HepG2 (cell line): ENCODE results near the gene SLC4A11. TPM values are rescaled to one million over a fixed set of nuclear protein-coding genes. Genes with fewer than 3 reads are reported as not detected.
A peak's percentile ranks its signal among the peaks of the same experiment; 100 is the strongest.

Experiments
- FOSL2 ChIP-seq: sonication (generic); formaldehyde crosslinking; IDR thresholded peaks from 2 replicates; pipeline ENCODE4 v1.4.0; 2020; ENCODE audit warnings: missing genetic modification reagents
- FOXM1 ChIP-seq: sonication (generic); formaldehyde crosslinking; IDR thresholded peaks from 2 replicates; pipeline ENCODE4 v1.5.0; 2020; ENCODE audit warnings: missing genetic modification reagents
- HMGA1 ChIP-seq: sonication (generic); formaldehyde crosslinking; conservative IDR thresholded peaks from 2 replicates; pipeline ENCODE4 v1.4.0; 2020; ENCODE audit warnings: missing genetic modification reagents
- NAIF1 ChIP-seq: sonication (generic); formaldehyde crosslinking; IDR thresholded peaks from 2 replicates; pipeline ENCODE4 v1.5.0; 2020; ENCODE audit warnings: mild to moderate bottlenecking, missing genetic modification reagents, borderline replicate concordance
- RFX5 ChIP-seq: IDR thresholded peaks from 2 replicates; pipeline ENCODE4 v1.6.1; 2011; ENCODE audit warnings: low read depth, low read length, improper control_type of control experiment
- SMAD1 ChIP-seq: sonication (generic); formaldehyde crosslinking; IDR thresholded peaks from 2 replicates; pipeline ENCODE4 v1.4.0; 2020; ENCODE audit warnings: missing genetic modification reagents, low read depth, mild to moderate bottlenecking, borderline replicate concordance
- TARDBP ChIP-seq: sonication (generic); formaldehyde crosslinking; IDR thresholded peaks from 2 replicates; pipeline ENCODE4 v1.8.0; 2022; ENCODE audit warnings: mild to moderate bottlenecking, missing genetic modification reagents
- ZEB1 ChIP-seq: IDR thresholded peaks from 2 replicates; pipeline ENCODE4 v1.6.1; 2012; ENCODE audit warnings: mild to moderate bottlenecking, low read depth, inconsistent platforms; ENCODE audit not compliant: insufficient replicate concordance
- ZNF33A ChIP-seq: sonication (generic); formaldehyde crosslinking; IDR thresholded peaks from 2 replicates; pipeline ENCODE4 v1.5.1; 2020; ENCODE audit warnings: missing genetic modification reagents, mild to moderate bottlenecking, moderate library complexity, borderline replicate concordance
- ZNF546 ChIP-seq: sonication (generic); formaldehyde crosslinking; conservative IDR thresholded peaks from 2 replicates; pipeline ENCODE4 v1.8.1; 2023; ENCODE audit warnings: mild to moderate bottlenecking, missing genetic modification reagents
- ZNF782 ChIP-seq: sonication (generic); formaldehyde crosslinking; IDR thresholded peaks from 2 replicates; pipeline ENCODE4 v1.4.0; 2020; ENCODE audit warnings: missing genetic modification reagents, mild to moderate bottlenecking, borderline replicate concordance
- polyA plus RNA-seq, 8 experiments: library from polyadenylated mRNA; depleted of rRNA in 3 of 8; stranded (reverse) in 7 of 8; unstranded in 1 of 8; fragments of >200 nt; fragmentation: Illumina TruSeq in 4 of 8; extraction: Trizol in 4 of 8; gene quantifications; 2 replicates each; pipeline versions ENCODE4 v1.2.1 to v1.2.3, GENCODE V29; 2011 to 2016; ENCODE audit warnings: low read depth in 4 of 8, missing spikeins in 1 of 8, mixed read lengths in 1 of 8; ENCODE audit not compliant: insufficient read depth in 1 of 8
- total RNA-seq, 5 experiments: library from RNA; depleted of rRNA; stranded (reverse); fragments of >200 nt; fragmentation: Illumina TruSeq; extraction: Trizol; gene quantifications; 2 replicates each; pipeline ENCODE4 v1.2.3, GENCODE V29; 2016; ENCODE audit warnings: low read depth in 1 of 5
- TF ChIP-seq, protein P1 (sequence below): conservative IDR thresholded peaks from 2 replicates; pipeline ENCODE4 v1.6.1; 2018; ENCODE audit warnings: missing genetic modification reagents
- TF ChIP-seq, protein P2 (sequence below): sonication (generic); formaldehyde crosslinking; IDR thresholded peaks from 2 replicates; pipeline ENCODE4 v1.5.0; 2020; ENCODE audit warnings: missing genetic modification reagents, mild to moderate bottlenecking, borderline replicate concordance
- TF ChIP-seq, protein P3 (sequence below): sonication (generic); formaldehyde crosslinking; IDR thresholded peaks from 2 replicates; pipeline ENCODE4 v1.8.0; 2022; ENCODE audit warnings: mild to moderate bottlenecking, missing genetic modification reagents; ENCODE audit not compliant: insufficient replicate concordance
- TF ChIP-seq, protein P4 (sequence below): sonication (generic); formaldehyde crosslinking; IDR thresholded peaks from 2 replicates; pipeline ENCODE4 v1.8.0; 2022; ENCODE audit warnings: missing genetic modification reagents, low read depth, mild to moderate bottlenecking, borderline replicate concordance
- TF ChIP-seq, protein P5 (sequence below): sonication (generic); formaldehyde crosslinking; IDR thresholded peaks from 2 replicates; pipeline ENCODE4 v1.9.0; 2021; ENCODE audit warnings: mild to moderate bottlenecking, missing genetic modification reagents

The SLC4A11 gene
- total and polyA plus RNA-seq, 2 of the 13 experiments (the other 11 are each of a cell fraction or from before 2014, with no cell fraction given) = 3.9 to 27.0 TPM

DNA sequence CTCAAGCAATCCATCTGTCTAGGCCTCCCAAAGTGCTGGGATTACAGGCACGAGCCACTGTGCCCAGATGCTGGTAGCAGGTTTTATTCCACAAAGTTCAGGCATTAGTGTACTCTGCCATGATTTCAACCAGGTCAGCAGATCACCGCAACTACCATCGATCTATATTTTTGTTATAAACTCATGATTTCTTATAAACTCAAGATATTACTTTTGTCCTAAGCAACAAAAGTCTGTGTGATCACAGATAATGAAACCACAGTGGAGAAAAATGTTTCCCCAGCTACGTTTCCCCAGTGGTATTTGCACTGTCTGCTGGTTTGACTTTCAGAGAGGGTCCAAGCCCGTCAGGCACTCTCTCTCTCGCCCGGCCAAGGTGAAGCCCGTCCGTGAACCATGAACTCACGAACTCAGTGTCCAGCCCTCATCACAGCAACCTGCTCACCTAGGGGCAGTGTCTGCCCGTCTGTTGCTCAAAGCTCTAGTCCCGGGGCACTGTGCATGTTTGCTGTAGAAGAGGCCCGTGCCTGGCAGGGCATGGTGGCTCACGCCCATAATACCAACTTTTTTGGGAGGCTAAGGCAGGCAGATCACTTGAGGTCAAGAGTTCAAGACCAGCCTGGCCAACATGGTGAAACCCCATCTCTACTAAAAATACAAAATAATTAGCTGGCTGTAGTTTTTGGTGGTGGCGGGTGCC is 7.0 kb downstream of the SLC4A11 start (continued):
- TF ChIP-seq, protein P1, sequence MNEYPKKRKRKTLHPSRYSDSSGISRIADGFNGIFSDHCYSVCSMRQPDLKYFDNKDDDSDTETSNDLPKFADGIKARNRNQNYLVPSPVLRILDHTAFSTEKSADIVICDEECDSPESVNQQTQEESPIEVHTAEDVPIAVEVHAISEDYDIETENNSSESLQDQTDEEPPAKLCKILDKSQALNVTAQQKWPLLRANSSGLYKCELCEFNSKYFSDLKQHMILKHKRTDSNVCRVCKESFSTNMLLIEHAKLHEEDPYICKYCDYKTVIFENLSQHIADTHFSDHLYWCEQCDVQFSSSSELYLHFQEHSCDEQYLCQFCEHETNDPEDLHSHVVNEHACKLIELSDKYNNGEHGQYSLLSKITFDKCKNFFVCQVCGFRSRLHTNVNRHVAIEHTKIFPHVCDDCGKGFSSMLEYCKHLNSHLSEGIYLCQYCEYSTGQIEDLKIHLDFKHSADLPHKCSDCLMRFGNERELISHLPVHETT (CRISPR knock-in tag) = no peak
- TF ChIP-seq NAIF1 (CRISPR knock-in tag) (no peak), HMGA1 (CRISPR knock-in tag) (no peak), ZNF546 (0 out of 2 replicates have a peak, but pooled peaks have one; percentile 15), FOXM1 (CRISPR knock-in tag) (no peak), FOSL2 (CRISPR knock-in tag) (peak; percentile 54), ZNF782 (CRISPR knock-in tag) (no peak), SMAD1 (CRISPR knock-in tag) (0 out of 2 replicates have a peak, but pooled peaks have one; percentile 79), RFX5 (no peak), TARDBP (CRISPR knock-in tag) (peak; percentile 91; the same call in 1 of the 2 replicates), ZEB1 (peak; percentile 87), ZNF33A (CRISPR knock-in tag) (0 out of 2 replicates have a peak, but pooled peaks have one; percentile 56)
- TF ChIP-seq, protein P2, sequence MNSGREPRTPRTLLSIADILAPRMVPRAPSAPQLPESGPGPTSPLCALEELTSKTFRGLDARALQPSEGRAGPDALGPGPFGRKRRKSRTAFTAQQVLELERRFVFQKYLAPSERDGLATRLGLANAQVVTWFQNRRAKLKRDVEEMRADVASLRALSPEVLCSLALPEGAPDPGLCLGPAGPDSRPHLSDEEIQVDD (CRISPR knock-in tag) = no peak
- TF ChIP-seq, protein P3, sequence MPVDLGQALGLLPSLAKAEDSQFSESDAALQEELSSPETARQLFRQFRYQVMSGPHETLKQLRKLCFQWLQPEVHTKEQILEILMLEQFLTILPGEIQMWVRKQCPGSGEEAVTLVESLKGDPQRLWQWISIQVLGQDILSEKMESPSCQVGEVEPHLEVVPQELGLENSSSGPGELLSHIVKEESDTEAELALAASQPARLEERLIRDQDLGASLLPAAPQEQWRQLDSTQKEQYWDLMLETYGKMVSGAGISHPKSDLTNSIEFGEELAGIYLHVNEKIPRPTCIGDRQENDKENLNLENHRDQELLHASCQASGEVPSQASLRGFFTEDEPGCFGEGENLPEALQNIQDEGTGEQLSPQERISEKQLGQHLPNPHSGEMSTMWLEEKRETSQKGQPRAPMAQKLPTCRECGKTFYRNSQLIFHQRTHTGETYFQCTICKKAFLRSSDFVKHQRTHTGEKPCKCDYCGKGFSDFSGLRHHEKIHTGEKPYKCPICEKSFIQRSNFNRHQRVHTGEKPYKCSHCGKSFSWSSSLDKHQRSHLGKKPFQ (CRISPR knock-in tag) = no peak
- TF ChIP-seq, protein P4, sequence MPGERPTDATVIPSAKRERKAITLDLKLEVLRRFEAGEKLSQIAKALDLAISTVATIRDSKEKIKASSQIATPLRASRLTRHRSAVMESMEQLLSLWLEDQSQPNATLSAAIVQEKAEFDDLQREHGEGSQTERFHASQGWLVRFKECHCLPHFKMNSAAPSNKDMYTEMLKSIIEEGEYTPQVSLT (CRISPR knock-in tag) = no peak
- TF ChIP-seq, protein P5, sequence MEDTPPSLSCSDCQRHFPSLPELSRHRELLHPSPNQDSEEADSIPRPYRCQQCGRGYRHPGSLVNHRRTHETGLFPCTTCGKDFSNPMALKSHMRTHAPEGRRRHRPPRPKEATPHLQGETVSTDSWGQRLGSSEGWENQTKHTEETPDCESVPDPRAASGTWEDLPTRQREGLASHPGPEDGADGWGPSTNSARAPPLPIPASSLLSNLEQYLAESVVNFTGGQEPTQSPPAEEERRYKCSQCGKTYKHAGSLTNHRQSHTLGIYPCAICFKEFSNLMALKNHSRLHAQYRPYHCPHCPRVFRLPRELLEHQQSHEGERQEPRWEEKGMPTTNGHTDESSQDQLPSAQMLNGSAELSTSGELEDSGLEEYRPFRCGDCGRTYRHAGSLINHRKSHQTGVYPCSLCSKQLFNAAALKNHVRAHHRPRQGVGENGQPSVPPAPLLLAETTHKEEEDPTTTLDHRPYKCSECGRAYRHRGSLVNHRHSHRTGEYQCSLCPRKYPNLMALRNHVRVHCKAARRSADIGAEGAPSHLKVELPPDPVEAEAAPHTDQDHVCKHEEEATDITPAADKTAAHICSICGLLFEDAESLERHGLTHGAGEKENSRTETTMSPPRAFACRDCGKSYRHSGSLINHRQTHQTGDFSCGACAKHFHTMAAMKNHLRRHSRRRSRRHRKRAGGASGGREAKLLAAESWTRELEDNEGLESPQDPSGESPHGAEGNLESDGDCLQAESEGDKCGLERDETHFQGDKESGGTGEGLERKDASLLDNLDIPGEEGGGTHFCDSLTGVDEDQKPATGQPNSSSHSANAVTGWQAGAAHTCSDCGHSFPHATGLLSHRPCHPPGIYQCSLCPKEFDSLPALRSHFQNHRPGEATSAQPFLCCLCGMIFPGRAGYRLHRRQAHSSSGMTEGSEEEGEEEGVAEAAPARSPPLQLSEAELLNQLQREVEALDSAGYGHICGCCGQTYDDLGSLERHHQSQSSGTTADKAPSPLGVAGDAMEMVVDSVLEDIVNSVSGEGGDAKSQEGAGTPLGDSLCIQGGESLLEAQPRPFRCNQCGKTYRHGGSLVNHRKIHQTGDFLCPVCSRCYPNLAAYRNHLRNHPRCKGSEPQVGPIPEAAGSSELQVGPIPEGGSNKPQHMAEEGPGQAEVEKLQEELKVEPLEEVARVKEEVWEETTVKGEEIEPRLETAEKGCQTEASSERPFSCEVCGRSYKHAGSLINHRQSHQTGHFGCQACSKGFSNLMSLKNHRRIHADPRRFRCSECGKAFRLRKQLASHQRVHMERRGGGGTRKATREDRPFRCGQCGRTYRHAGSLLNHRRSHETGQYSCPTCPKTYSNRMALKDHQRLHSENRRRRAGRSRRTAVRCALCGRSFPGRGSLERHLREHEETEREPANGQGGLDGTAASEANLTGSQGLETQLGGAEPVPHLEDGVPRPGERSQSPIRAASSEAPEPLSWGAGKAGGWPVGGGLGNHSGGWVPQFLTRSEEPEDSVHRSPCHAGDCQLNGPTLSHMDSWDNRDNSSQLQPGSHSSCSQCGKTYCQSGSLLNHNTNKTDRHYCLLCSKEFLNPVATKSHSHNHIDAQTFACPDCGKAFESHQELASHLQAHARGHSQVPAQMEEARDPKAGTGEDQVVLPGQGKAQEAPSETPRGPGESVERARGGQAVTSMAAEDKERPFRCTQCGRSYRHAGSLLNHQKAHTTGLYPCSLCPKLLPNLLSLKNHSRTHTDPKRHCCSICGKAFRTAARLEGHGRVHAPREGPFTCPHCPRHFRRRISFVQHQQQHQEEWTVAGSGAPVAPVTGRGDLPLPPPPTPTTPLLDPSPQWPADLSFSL = 0 out of 2 replicates have a peak, but pooled peaks have one; percentile 72
